Measurements from ENCODE around the gene CD300H.
"Not testable (repeated sequence)": the region's sequence is repeated elsewhere in the genome, so short reads cannot be mapped to it uniquely, and the experiment has no call there.

Gene CD300H

DNA sequence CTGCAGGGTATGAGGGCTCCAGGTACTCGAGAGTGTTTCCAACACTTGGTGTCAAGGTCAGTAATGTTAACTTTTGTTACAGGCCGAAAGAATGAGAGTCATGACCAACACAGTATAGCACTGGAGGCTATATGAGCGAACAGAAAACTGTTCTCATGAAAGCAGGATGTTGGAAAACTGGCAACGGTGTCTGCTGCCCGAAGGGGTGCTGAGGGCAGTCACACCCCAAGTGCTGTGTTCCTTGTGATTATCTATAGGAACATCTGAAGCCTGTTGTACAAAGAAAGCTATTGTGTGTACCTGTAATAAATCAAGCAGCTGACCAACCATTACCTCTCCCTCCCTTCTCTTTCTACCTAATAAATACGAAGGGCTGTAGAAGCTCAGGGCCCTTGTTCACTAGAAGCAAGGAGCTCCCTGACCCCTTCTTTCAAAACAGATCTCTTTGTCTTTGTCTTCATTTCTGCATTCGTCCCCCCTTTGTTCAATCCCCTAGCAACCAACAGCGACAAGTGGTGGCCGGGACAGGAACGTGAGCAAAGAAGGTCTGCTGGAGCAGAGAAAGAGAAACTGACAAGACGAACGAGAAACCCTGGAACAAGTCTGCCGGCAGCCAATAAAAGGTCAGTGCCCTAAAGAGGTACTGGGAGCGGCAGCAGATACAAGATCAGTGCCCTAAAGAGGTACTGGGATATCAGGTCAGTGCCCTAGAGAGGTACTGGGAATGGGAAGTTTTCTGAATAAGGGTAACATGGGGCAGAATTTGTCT lies 17.2 kb upstream of the CD300H start:
- no peak for DNase-seq

DNA sequence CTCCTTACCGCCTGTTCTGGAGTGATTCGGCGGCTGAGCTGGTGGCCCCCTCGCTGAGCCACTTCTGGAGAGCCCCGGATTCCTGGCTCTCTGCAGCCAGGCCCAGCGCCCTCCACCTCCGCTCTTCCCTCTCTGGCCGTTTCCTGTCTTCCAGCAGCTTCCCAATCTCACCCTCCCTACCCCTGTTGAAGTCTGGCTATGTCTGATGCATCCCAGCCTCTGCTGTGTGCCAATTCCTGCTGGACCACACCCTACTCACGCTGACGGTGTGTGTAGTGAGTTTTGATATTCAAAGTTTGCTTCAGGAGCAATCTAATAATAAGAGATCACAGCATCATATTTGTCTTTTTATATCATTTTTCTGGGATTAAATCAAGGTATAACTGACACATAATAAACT lies 15.3 kb upstream of the CD300H start:
- DNase-seq = no peak

DNA sequence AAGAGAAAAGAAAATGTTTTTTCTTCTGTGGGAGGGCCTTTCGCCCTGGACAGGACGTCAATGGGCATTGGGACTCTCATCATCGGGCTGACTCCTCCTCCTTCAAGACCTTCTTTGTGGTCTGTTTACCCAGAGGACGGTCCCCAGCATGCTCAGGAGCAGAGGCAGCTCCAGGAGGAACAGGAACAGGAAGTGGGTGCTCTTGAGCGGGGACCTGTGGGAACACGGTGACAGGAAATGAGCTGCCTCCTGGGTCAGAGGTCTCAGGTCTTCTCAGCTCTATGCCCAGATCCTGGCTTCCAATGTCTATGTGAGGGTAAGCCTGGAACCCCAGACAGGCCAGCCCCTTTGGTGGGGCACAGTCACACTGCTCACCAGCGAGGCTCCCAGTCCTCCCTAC lies 12.6 kb upstream of the CD300H start:
- DNase-seq = no peak

DNA sequence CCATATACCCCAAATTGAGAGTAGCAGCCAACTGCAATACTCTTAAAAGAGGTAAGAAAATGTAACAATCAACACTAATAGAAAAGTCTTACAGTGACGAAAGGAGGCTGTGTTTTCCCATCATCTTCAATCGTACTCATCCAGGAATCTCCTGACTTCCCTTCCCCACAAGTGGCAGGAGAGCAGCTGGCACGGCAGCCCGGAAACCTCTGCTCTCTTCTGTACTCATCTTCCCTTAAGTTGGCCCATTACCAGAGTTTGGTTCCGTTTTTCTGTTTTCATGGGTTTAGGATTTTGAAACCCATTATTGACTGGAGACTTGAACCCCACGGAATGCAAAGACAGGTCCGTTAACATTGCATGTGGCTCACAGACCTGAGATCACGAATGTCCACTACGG lies 11.7 kb upstream of the CD300H start:
- DNase-seq = no peak

DNA sequence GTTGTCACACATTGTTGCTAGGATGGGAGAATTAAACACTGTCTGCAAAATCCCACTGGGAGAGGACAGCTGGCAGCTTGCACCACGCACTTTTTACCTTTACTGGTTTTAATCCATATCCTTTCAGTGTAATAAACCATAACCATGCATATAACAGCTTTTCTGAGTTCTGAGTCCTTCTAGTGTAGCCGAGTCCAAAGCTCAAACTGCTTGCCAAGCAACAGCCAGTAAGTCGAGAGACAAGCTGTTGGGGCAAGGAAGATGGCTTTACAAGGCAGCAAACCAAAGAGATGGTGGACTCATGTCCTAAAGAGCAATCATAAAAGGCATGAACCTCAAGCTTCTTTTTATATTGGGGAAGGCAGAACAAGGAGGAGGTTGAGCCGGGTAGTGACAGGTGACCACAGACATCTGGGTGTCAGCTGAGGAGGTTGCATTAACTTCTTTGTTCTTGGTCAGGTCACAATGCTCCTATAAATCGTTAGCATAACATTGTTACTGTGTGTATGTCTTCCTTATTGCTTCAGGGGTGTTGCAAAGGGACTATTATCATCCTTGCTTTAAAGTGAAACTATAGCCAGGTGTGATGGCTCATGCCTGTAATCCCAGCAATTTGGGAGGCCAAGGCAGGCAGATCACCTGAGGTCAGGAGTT lies 7.3 kb upstream of the CD300H start:
- DNase-seq = no peak

DNA sequence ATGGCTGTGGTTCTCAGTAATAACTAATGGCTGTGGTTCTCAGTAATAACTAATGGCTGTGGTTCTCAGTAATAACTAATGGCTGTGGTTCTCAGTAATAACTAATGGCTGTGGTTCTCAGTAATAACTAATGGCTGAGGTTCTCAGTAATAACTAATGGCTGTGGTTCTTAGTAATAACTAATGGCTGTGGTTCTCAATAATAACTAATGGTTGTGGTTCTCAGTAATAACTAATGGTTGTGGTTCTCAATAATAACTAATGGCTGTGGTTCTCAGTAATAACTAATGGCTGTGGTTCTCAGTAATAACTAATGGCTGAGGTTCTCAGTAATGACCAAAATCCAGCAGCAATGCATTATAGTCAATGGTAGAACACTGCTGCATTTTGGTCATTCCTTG lies 6.3 kb upstream of the CD300H start:
- DNase-seq = not testable (repeated sequence)

DNA sequence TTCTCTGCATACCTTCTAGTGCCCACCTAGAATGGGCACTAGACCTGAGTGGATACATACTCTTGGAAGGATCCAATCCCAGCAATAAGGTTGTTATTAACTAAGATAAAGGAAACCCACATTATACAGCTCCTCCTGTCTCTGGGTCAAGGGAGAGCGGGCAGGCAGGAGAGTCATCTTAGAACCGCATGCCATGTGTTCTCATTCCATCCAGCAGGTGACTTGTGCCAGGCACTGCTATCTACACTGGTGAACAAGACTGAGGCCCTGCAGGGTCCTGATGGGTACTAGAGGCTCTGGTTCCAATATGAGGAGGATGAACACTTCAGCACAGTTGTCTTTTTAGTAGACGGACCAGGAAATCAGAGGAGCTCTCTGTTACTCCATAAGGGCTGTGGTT lies 5.9 kb upstream of the CD300H start:
- DNase-seq = no peak

DNA sequence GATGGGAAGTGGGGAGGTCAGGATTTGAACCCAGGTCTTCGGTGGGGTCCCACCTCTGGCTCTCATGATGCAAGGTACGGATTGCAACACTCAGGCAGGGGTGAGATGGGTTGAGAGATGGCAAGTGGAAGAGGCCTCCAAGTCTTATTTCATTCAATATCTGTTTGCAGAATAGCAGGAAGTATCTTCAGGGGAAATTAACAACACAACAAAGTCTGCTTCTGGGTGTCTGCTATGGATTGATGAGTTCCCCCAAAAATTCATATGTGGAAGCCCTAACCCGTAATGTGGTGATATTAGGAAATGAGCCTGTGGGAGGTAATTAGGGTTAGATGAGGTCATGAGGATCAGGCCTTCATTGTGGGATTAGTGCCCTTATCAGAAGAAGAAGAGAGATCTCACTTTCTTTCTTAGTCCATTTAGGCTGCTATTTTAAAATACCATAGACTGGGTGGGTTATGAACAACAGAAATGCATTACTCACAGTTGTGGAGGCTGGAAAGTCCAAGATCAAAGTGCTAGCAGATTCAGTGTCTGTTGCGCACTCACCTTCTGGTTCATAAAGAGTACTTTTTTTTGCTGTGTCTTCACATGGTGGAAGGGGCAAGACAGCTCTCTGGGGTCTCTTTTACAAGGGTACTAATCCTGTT lies 4.4 kb upstream of the CD300H start:
- DNase-seq = no peak

DNA sequence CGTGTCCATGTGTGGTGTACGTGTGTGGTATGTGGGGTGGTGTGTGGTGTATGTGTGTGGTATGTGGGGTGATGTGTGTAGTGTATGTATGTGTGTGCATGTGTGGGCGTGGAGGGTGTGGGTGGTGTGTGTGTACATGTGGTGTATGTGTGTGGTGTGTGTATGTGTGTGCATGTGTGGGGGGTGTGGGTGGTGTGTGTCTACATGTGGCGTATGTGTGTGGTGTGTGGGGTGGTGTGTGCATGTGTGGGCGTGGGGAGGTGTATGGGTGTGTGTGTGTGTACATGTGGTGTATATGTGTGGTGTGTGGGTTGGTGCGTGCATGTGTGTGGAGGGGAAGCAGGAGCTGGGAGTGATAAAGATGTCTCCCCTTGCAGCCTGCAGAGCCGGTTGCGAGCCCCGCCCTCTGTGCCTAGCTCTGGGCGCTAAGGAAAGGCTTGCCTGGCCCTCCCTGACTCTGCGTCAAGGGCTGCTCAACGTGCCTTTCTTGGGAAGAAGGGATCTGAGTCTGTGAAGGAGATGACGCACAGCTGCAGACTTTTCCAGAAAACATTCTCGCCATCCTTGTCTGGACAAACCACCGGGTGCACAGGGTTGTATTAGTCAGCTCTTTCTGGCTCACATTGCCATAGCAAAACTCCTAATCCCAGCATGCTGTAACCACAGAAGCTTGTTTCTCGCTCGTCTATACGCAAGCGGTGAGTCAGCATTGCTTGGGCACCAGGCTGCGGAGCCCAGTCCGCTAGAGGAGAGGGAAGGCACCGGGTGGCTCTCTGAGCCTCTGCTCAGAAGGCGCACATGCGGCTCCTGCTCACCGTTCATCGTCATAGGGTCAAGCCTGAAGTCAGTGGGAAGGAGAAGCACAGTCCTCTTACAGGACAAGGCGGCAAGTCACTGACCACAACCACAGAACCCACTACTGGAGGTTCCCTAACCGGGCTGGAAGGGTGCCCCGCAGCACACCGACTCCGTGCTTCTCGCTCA lies 2.0 kb upstream of the CD300H start:
- DNase-seq = peak; percentile 48

DNA sequence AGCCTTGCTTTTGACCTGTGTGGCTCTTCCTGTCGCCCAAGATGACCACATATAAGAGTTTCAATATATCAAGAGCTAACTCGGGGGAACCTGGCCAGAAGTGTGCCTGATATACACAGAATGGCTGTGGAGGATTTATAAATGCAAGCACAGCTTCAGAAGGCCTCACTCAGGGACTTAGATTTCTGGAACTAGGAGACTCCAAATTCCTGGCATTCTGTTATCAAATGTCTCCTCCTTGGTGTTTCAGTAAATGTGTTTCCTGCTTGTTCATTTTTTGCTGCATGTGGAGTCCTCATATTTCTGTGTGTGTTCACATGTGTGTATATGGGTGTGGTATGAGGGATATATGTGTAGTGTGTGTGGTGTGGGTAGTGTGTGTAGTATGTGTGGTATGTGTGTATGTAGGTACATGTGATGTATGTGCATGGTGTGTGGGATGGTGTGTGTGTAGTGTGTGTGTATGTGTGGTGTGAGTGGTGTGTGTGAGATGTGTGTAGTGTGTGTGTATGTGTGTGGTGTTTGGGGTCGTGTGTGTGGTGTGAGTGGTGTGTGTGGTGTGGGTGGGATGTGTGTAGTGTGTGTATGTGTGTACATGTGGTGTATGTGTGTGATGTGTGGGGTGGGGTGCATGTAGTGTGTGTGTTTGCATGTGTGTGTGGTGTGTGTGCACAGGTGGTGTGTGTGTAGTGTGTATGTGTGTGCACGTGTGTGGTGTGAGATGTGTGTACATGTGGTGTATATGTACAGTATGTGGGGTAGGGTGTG lies 981 bp upstream of the CD300H start:
- DNase-seq = no peak

DNA sequence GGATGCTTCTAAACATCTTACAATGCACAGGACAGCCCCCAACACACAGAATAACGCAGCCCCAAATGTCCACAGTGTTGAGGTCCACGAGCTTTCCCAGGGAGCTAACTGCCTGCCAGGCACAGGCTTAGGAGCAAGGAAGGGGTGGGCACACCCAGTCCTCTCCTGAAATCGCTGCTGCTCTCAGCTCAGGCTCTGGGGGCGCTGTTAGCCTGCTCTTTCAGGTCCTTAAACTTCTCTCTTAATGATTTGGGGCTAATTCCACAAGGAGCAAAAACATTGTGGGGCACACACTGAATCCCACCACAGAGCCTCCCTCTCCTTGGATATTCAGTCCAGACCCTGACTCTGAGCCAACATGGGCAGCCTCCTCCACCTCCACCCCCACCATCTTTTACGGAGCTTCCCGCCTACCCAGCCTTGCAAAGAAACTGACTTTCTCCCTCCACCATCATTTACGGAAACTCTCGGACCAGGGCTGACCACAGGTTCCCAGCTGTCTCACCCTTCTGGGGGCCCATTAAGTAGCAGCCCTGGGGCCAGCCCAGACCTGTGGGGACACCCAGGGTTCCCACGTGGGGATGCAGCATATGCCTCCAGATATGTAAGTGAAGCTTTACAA lies 1.1 kb downstream of the CD300H start:
- DNase-seq = peak; percentile 62

DNA sequence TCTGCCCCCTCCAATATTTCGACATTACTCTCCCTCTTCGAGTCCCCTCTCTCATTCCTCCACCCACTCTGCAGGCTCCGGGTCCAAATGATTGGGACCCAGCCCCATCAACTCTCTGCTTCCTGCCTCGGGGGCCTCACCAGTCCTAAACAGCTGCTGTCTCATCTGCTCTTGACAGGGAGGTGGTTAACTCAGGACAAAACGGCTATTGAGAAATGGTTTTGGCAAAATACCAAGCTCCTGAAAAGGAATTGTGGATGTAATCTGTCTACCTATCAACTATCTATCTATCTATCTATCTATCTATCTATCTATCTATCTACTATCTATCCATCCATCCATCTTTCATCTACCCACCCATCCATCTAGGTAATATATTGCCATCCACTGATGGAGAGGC lies 2.2 kb downstream of the CD300H start:
- no peak for DNase-seq

DNA sequence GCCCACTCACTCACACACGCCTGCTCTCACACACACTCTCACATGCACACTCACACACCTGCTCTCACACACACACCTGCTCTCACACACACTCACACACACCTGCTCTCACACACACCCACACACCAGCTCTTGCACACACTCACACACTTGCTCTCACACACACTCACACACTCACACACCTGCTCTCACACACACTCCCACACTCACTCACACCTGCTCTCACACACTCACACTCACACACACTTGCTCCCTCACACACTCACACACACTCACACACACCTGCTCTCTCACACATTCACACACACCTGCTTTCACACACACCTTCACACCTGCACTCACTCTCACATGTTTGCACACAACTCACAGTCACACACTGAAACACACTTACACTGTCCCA lies 4.0 kb downstream of the CD300H start:
- no peak for DNase-seq

DNA sequence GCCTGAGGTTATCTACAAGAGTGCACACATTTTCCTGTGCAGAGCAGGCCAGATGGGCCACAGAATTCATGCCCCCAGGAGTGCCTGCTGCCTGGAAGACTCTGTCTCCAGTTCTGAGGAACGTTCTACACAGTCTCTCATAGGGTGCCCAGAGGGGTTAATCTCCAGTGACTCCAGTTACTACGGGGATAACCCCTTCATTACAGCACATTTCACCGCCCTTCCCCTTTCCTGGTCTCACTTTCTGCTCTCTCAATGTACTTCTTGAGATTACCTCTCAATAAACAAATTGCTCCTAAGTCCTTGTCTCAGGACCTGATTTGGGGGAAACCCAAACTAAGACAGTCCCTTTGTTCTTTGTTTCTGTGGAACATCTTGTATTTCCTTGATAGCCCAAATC lies 5.7 kb downstream of the CD300H start:
- DNase-seq = no peak

DNA sequence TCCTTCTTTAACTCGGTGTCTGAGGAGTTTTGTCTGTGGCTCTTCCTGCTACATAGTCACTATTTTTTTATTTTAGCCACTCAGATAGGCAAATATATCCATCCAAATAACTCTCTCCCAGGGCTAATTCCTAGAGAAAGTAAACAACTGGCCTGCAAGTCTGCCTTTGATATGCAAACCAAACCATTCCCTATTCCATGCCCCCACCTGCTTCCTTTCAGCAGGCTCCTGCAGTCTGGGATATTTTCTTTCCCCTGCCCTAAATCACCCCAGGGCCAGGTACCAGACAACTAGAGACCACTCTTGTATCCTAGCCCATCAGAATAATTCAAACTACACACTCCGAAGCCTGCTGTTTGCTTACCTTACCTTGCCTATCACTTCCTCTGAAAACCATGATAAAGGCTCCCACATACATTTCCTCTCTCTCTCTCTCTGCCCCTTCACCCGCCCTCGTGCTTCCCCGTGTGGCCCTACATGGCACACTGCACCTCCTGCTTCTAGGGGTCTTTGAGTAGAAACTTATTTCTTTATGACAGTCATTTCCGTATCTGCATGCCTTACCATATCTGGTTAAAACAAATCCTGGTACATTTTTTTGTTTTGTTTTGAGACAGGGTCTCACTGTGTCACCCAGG lies 8.3 kb downstream of the CD300H start:
- no peak for DNase-seq

DNA sequence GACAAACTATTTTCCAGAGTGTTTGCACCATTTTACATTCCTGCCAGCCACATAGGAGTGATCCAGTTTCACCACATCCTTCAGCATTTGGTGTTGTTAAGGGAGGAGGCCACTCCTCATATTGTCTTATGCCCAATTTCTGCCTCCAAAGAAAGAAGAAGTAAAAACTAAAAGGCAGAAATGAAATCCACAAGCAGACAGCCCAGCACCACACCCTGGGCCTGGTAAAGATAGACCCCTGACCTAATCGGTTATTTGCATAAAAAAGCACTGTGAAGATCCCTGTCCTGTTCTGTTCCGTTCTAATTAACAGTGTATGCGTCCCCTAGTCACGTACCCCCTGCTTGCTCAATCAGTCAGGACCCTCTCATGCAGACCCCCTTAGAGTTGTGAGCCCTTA lies 8.9 kb downstream of the CD300H start:
- DNase-seq = not testable (repeated sequence)

DNA sequence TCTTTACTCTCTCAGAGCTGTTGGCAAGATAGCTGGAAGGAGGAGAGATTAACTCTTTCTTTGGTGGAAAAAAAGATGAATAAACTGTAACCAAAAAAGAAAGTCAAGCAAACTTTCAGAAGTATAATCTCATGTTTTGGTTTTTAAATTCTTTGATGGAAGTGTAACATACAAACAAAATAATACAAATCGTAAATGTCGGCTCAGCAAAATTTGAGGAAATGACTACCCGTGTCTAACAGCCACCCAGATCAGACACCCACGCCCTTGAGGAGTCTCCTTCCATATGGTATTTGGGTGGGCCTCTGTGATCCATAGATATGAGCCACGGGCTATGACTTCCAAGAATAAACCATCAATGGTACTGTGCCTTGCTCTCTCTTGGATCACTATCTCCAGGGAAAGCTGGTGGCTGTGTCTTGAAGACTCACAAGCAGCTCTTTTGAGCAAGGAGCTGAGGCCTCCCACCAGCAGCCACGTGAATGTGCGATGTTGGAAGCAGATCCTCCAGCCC lies 11.8 kb downstream of the CD300H start:
- DNase-seq = no peak

DNA sequence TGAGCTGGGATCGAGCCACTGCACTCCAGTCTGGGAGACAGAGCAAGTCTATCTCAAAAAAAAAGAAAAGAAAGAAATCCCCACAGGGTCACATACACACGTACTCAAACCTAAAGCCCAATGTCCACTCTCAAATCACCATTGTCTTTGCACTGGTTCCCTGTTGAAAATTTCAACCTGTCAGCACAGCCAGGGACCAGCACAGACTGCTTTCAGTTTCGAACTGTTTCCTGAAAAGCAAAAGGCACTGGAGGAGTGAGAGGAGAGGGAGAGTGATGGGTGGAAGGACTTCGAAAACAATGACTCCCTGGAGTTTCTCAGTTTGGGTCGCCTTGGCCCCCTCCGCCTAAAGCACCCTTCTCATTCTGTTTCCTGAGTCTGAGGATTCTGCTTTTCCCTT lies 12.4 kb downstream of the CD300H start:
- no peak for DNase-seq

DNA sequence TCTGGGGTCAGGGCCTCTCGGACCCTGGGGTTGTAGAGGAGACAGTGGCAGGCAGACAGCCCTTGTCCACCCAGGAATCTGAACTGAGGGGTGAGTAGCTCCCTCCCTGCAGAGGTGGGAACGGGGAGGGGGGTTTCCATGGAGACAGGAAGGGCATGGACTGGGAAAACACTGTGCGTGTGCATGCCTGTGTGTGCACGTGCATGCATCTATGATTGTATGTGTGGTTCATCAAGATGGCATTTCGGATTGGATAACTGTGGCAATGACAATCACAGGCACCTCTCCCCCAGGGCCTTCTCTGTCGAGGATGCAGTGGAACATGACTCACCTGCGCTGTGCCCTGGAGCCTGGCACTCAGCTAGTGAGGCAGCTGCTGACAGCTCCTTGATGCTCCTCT lies 15.3 kb downstream of the CD300H start:
- no peak for DNase-seq

DNA sequence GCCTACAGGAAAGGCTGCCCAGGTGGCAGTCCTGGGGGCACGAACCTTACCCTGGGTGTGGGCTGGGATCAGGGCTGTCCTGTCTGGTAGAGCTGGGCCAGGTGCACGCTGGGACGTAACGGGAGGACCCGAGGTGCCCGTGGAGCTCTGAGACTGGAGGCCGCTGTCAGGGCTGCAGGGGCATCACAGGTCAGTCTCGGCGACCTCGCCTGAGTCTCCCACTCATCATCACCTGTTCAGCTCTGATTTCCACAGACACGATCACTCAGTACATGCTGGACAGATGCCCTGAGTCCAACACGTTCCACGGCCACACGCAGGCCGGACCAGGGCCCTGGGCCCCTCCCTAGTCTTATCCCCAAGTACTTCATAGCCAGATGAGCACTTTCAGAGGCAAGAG lies 16.7 kb downstream of the CD300H start:
- no peak for DNase-seq

DNA sequence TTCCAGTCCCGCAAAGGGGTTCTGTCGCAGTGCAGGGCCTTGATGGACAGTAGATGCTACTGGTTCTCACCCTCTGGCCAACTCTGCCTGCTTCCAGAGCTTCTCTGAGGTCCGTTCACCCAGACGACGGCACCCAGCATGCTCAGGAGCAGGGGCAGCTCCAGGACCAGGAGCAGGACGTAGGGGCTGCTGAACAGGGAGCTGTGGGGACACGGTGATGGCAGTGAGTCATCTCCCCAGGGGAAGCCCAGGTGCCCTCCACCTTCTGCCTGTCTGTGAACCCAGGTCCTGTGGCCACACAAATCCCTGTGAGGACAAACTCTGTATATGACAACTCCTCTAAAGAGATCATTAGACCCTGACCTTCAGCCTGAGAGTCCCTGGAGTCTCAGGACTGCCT lies 18.0 kb downstream of the CD300H start:
- no peak for DNase-seq
